GM21825 (cell line): Measurements from ENCODE around the gene SPEN.
A peak's percentile ranks its signal among the peaks of the same experiment; 100 is the strongest.

Source experiments
- ATAC-seq: cut with Tn5 transposase; IDR thresholded peaks from one replicate; pipeline ENCODE4 v1.9.1; 2021; ENCODE audit warnings: mild to moderate bottlenecking, moderate library complexity; ENCODE audit not compliant: unreplicated experiment

Gene SPEN

GRCh38 chr1:15957221-15958095 is 110.0 kb downstream of the SPEN start:
- ATAC-seq = no peak

- ATAC-seq = no peak
These were observed 110.6 kb downstream of the SPEN start for GRCh38 chr1:15958111-15958510.

DNA sequence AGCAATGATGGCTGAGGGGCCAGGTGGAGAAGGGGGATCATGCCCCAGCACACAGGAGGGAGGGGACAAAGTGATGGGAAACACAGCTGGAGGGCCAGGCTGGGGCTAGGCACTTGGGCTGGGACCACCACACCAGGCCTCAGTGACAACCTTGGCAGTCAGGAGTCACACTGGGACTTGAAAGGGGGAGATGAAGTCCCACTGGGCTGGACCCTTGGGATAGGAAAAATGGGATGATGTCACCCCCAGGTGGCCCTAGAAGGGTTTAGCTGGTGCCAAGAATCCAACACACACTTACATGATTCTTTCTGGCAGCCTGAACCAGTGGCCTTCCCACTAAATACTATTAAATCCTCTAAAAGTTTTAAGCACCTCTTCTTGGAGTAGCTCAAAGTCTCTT is 111.3 kb downstream of the SPEN start:
- no peak for ATAC-seq

DNA sequence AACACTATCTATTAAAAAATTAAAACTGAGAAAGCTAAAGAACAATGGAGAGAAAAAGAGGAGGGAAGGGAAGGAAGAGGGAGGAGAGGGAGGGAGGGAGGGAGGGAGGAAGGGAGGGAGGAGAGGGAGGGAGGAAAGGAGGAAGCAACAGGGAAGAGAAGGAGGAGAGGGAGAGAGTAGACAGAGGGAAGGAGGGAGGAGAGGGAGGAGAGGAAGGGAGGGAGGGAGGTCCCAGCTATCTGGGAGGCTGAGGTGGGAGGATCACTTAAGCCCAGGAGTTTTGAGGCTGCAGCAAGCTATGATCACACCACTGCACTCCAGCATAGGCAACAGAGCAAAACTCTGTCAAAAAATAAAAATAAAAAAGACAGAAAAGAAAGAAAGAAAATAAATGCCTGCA is 111.9 kb downstream of the SPEN start:
- ATAC-seq = no peak

- no peak for ATAC-seq
These were observed 112.4 kb downstream of the SPEN start for GRCh38 chr1:15959827-15960446.

GRCh38 chr1:15960808-15961207 is 113.3 kb downstream of the SPEN start:
- no peak for ATAC-seq

DNA sequence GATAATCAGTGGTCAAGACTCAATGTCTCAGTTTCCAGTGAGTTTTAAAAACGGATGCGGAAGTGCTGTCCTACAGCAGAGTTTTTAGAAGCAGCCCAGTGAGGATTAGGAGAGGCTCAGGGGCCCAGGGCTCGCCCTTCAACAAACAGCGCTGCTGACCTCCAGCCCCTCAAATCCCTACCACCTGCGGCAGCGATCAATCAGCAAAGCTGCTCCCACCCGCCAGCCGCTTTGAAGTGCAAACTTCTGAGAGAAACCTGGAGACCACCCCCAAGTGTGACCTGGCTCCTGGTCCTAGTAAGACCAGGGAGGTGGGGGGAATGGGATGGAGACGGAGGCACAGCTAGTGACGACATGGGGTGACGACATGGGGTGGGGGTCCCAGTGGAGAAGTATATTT is 114.0 kb downstream of the SPEN start:
- no peak for ATAC-seq

DNA sequence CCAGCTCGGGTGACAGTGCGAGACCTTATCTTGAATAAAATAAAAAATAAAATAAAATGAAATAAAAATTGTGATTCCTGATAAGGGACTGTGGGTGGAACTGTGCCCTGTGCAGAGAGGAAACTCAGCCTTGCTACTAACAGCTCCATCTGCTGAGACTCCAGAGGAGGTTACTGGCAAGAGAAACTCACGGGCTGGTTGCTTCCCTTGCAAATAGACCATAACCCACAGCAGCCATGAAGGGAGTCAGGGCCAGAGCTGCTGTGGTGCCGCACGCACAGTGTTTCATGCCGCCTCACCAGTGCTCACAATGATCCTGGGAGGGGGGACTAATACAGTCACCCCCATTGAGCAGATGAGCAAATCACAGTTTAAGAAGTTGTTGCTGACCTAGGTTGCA is 114.7 kb downstream of the SPEN start:
- no peak for ATAC-seq

DNA sequence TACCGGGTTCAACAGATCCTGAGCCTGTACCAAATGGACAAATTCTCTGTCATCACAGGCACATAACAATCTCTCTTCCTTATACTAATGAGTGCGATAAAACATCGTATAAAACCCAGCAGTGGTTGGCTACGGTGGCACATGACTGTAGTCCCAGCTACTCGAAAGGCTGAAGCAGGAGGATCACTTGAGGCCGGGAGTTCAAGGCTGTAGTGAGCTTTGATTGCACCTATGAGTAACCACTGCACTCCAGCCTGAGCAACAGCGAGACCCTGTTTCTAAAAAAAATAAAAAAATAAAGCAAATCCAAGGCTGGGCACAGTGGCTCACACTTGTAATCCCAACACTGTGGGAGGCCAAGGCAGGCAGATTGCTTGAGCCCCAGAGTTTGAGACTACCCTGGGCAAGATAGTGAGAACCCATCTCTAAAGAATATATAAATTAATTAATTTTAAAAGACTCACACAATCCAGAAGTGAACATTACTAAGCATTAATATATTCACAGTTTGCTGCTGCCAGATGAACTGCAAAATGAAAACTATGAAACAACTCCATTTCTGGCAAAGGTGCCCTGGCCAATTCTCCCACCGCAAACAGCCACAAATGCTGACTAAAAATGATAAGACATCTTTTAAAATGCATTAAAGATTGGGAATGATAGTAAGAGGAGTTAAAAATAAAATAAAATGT is 115.3 kb downstream of the SPEN start:
- no peak for ATAC-seq

- no peak for ATAC-seq
These were observed 116.0 kb downstream of the SPEN start for GRCh38 chr1:15963363-15963967.

- ATAC-seq = no peak
These were observed 116.6 kb downstream of the SPEN start for GRCh38 chr1:15963968-15964648.

- ATAC-seq = no peak
These were observed 117.8 kb downstream of the SPEN start for GRCh38 chr1:15965228-15965767.

DNA sequence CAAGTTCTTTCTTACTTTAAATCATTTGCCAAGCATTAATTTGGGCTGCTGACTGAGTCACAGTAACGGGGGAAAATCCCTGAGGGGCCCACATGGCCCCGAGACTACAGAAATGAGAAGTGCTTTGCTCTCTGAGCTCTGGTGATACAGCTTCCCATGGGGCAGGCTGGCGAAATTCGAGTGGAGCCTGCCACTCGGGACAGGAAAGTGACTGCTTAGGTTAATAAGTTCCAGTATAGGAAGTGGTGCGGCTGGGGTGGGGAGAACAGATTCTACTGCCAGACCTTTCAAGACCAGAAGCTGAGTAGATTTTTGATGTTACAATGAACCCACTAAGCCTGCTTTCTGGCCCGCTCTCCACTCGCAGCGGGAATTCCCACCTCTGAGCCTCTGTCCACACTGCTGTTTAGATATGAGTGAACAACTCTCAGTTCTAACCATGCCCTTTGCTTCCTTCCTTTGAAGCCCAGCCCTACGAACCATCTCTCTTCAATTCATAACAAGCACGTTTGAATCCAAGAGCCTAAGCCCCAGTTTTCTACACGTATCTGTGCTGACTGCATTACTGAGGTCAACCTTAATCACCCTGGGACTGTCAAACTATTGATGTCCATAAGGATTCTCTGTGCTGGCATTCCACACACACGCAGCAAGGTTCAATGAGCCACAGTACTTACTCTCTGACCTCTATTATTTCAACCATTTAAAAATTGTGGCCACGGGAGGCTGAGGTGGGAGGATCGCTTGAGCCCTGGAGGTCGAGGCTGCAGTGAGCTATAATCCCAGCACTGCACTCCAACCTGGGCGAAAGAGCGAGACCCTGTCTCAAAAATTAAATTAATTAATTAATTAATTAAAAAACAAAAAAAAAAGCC is 118.8 kb downstream of the SPEN start:
- peak; percentile 66 for ATAC-seq

DNA sequence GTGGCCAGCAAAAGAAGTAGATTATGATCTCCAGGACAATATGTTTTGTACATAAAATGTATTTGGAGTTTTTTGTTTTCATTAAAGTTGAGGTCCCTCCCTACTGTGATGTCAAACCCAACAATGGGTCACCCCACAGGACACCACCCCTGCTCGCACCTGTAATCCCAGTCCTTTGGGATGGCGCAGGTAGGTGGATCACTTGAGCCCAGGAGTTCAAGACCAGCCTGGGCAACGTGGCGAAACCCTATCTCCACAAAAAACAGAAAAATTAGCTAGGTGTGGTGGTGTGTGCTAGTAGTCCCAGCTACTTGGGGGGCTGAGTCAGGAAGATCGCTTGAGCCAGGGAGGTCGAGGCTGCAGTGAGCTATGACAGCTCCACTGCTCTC is 119.4 kb downstream of the SPEN start:
- no peak for ATAC-seq

DNA sequence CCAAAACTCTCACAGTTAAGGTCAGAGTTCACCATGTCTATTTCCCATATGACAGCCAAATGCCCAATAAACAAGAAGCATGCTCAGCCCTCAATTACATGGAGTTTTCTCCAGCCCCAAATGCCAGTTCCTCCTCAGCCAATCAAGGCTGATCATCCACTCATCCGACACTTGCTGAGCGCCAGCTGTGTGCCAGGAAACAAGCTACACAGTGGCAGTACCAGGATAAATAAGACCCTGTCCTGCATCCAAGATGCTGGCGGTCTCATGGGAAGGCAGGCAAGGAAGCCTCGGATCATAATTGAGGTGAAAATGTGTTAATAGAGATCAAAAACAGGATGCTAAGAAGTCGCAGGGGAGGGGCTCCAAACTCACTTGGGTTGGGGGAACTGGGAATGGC is 120.7 kb downstream of the SPEN start:
- ATAC-seq = no peak

GRCh38 chr1:15969321-15969880 is 121.9 kb downstream of the SPEN start:
- no peak for ATAC-seq

DNA sequence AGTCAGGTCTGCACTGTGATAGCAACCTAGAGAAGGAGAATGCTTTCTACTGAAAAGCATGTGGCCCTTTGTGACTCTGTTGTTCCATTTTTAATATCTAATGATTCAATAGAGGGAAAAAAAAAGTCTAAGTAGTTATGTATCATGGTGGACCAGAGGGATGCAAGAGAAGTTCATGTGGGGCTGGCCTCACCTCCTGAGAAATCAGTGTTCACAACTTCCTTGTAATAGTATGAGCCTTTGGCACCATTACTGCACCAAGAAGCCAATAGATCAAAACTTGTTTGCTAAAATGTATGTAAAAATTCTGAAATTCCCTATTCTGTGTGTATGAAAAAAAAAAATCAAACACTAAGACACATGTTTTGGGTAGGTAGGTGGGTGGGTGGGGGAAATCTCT is 123.4 kb downstream of the SPEN start:
- no peak for ATAC-seq

- ATAC-seq = no peak
These were observed 124.9 kb downstream of the SPEN start for GRCh38 chr1:15972409-15972808.

GRCh38 chr1:15973772-15974171 is 126.3 kb downstream of the SPEN start:
- ATAC-seq = no peak
